ENCODE results near the gene ANKRD55. TPM values are rescaled to one million over a fixed set of nuclear protein-coding genes. Genes with fewer than 3 reads are reported as not detected.
A peak's percentile ranks its signal among the peaks of the same experiment; 100 is the strongest.

Gene ANKRD55
- total and polyA plus RNA-seq, 8 donors: 0.20 to 0.97 (median 0.67) TPM

GRCh38 chr5:56094579-56095361 lies 138.4 kb downstream of the ANKRD55 start:
- H3K4me3 ChIP-seq: no peak overlapping the region
- H3K36me3 ChIP-seq: no peaks in the 10 kb centered on the region
- TF ChIP-seq CTCF (IDR thresholded peaks at IDR 0.05): no peak
- intact Hi-C loops (cut with DNase I): no loop called here
- ATAC-seq (no peak), DNase-seq (no peak)
- no peaks in the 10 kb centered on the region for H3K27me3 ChIP-seq
- H3K9me3 ChIP-seq: no peaks in the 10 kb centered on the region
- peaks cover 0 to 11% of the 10 kb centered on the region in 2 donors for H3K4me1 ChIP-seq
- no peak overlapping the region for H3K27ac ChIP-seq

GRCh38 chr5:56093970-56094369 lies 139.2 kb downstream of the ANKRD55 start:
- Histone ChIP-seq H3K27ac (no peak overlapping the region), H3K4me1 (peaks cover 0 to 8% of the 10 kb centered on the region in 2 donors), H3K9me3 (no peaks in the 10 kb centered on the region), H3K36me3 (no peaks in the 10 kb centered on the region), H3K27me3 (no peaks in the 10 kb centered on the region), H3K4me3 (no peak overlapping the region)
- TF ChIP-seq CTCF (IDR thresholded peaks at IDR 0.05): no peak
- ATAC-seq (no peak), DNase-seq (no peak)
- intact Hi-C loops (cut with DNase I): no loop called here

- intact Hi-C loops (cut with DNase I): no loop called here
- Histone ChIP-seq H3K4me1 (no peaks in the 10 kb centered on the region), H3K27ac (no peak overlapping the region), H3K4me3 (no peak overlapping the region), H3K27me3 (no peaks in the 10 kb centered on the region), H3K9me3 (no peaks in the 10 kb centered on the region), H3K36me3 (no peaks in the 10 kb centered on the region)
- TF ChIP-seq CTCF (IDR thresholded peaks at IDR 0.05): no peak
- no peak for DNase-seq
- ATAC-seq: no peak
Observed at GRCh38 chr5:56092115-56092514, 141.0 kb downstream of the ANKRD55 start.

DNA sequence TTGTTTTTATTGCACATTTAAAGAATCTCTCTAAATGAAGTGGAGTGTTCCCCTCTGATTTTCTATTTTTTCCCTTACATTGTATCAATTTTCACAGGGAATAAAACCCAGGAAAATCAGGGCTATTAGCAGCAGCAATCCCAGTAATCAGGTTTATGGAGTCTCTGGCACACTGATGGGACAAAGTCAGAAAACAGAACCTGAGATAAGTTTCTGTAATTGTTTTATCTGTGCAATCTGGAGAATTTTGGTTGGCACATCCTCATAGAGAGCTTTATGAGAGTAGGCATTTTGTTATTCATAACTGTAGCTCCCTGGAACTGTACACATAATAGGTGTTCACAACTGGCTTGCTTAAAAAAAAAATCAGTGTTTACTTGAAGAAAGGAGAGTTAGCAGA lies 141.5 kb downstream of the ANKRD55 start:
- no peak for TF ChIP-seq CTCF (IDR thresholded peaks at IDR 0.05)
- H3K27ac ChIP-seq: no peak overlapping the region
- intact Hi-C loops (cut with DNase I): no loop called here
- ATAC-seq: no peak
- no peaks in the 10 kb centered on the region for H3K27me3 ChIP-seq
- H3K4me1 ChIP-seq: no peaks in the 10 kb centered on the region
- no peak overlapping the region for H3K4me3 ChIP-seq
- no peak for DNase-seq
- no peaks in the 10 kb centered on the region for H3K36me3 ChIP-seq
- H3K9me3 ChIP-seq: no peaks in the 10 kb centered on the region

DNA sequence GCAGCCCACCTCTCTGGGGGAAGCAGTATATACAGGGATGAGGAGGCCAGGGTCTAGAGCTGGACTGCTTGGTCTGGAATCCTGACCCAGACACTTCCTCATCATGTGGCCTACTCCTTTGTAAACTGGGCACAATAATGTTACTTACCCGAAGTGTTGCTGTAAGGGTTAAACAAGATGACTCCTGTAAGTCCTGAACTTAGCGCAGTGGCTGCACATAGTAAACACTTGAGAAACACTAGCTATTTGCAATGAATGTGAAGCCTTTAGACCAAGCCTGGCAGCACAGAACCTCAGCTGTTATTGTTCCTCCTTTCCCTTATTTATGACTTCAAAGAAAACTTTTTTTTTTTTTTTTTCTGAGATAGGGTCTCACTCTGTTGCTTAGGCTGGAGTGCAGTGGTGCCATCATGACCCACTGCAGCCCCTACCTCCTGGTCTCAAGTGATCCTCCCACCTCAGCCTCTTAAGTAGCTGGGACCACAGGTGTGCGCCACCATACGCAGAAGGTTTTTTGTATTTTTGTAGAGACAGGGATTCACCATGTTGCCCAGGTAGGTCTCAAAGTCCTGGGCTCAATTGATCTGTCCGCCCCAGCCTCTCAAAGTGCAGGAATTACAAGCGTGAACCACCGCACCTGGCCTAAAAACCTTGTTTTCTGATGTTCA lies 142.2 kb downstream of the ANKRD55 start:
- Histone ChIP-seq H3K4me3 (no peak overlapping the region), H3K4me1 (no peaks in the 10 kb centered on the region), H3K9me3 (no peaks in the 10 kb centered on the region), H3K36me3 (no peaks in the 10 kb centered on the region), H3K27ac (no peak overlapping the region), H3K27me3 (no peaks in the 10 kb centered on the region)
- DNase-seq (no peak), ATAC-seq (peak; percentile 67)
- TF ChIP-seq CTCF (IDR thresholded peaks at IDR 0.05): no peak
- intact Hi-C loops (cut with DNase I): no loop called here
